GM19463 (cell line): ENCODE measurements around the gene DNAJC7.

Source experiments
- ATAC-seq: cut with Tn5 transposase; IDR thresholded peaks from one replicate; pipeline ENCODE4 v1.9.1; 2021; ENCODE audit warnings: mild to moderate bottlenecking, moderate library complexity; ENCODE audit not compliant: unreplicated experiment

Gene DNAJC7

DNA sequence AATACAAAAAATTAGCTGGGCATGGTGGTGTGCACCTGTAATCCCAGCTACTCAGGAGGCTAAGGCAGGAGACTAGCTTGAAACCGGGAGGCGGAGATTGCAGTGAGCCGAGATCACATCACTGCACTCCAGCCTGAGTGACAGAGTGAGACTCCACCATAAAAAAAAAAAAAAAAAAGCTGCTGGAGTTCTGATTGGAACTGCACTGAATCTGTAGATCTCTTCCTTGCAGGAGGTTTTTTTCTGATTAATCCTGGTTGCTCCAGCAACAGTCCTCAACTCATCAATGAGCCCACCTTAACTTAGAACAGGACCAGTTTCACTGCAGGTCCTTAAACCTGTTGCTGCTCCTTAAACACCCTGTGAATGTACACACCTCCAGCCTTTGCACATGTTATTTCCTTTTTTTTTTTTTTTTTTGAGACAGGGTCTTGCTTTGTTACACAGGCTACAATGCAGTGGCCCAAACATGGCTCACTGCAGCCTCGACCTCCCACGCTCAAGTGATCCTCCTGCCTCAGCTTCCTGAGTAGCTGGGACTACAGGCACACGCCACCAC lies 88.5 kb downstream of the DNAJC7 start:
- no peak for ATAC-seq
